HG03571 (cell line): ENCODE results near the gene SCCPDH.

Source experiments
- ATAC-seq: cut with Tn5 transposase; IDR thresholded peaks from one replicate; pipeline ENCODE4 v1.9.1; 2021; ENCODE audit not compliant: unreplicated experiment

Gene SCCPDH

GRCh38 chr1:246748867-246749266, 24.7 kb downstream of the SCCPDH start:
- ATAC-seq = no peak

- ATAC-seq = no peak
Measured at GRCh38 chr1:246750752-246751151, 26.5 kb downstream of the SCCPDH start.

GRCh38 chr1:246753670-246754535, 29.7 kb downstream of the SCCPDH start:
- ATAC-seq = peak; percentile 75

GRCh38 chr1:246755419-246755818, 31.2 kb downstream of the SCCPDH start:
- no peak for ATAC-seq

- no peak for ATAC-seq
Measured at GRCh38 chr1:246760422-246761347, 36.5 kb downstream of the SCCPDH start.

- no peak for ATAC-seq
Measured at GRCh38 chr1:246761396-246761795, 37.2 kb downstream of the SCCPDH start.

- no peak for ATAC-seq
Measured at GRCh38 chr1:246765521-246765920, 41.3 kb downstream of the SCCPDH start.

- ATAC-seq = no peak
Measured at GRCh38 chr1:246768403-246769020, 44.3 kb downstream of the SCCPDH start.

- ATAC-seq = no peak
Measured at GRCh38 chr1:246769306-246769705, 45.1 kb downstream of the SCCPDH start.

GRCh38 chr1:246771366-246771765, 47.2 kb downstream of the SCCPDH start:
- ATAC-seq = no peak

GRCh38 chr1:246772686-246773085, 48.5 kb downstream of the SCCPDH start:
- no peak for ATAC-seq

- ATAC-seq = peak; percentile 95
Measured at GRCh38 chr1:246773213-246773641, 49.0 kb downstream of the SCCPDH start.

- no peak for ATAC-seq
Measured at GRCh38 chr1:246775531-246776385, 51.5 kb downstream of the SCCPDH start.

- ATAC-seq = no peak
Measured at GRCh38 chr1:246776923-246777322, 52.7 kb downstream of the SCCPDH start.

GRCh38 chr1:246778663-246779062, 54.5 kb downstream of the SCCPDH start:
- ATAC-seq = no peak

- no peak for ATAC-seq
Measured at GRCh38 chr1:246779561-246780175, 55.5 kb downstream of the SCCPDH start.

- ATAC-seq = no peak
Measured at GRCh38 chr1:246780264-246780663, 56.1 kb downstream of the SCCPDH start.

GRCh38 chr1:246781212-246781611, 57.0 kb downstream of the SCCPDH start:
- ATAC-seq = no peak

- ATAC-seq = no peak
Measured at GRCh38 chr1:246782120-246782900, 58.1 kb downstream of the SCCPDH start.
